K562 (cell line): ENCODE results near the gene MED19. TPM values are rescaled to one million over a fixed set of nuclear protein-coding genes. Genes with fewer than 3 reads are reported as not detected.

Source experiments
- ATAC-seq: fragments of 200-7000 bp; cut with Tn5 transposase; 3 replicates; pipeline ENCODE4 v1.9.1; 2020; ENCODE audit warnings: moderate library complexity
- BruUV-seq: library from RNA; stranded (reverse); fragments of 400-500 nt; replicated peaks from 2 replicates; lab custom pipeline; 2021; lab: Mats Ljungman, UMichigan
- CTCF ChIA-PET: fragments of 300-600 bp; formaldehyde crosslinking; extraction: SDS; loops from one replicate; lab custom pipeline; 2021; ENCODE audit warnings: low intra/inter-chr PET ratio; lab: Yijun Ruan, JAX
- POLR2A ChIA-PET: fragments of 300-600, 350-650 bp; sonication (Branson Sonifier 250); formaldehyde crosslinking; extraction: SDS; loops from one replicate; lab custom pipeline; 2021; ENCODE audit warnings: antibody characterized with exemption, inconsistent platforms; lab: Yijun Ruan, JAX
- DNase-seq, 4 experiments: peaks; one replicate each; pipeline versions ENCODE4 v3.0.0 to v3.0.0-alpha.2; 2011 to 2018; ENCODE audit warnings: low spot score in 3 of 4, mixed read lengths in 3 of 4; ENCODE audit errors: extremely low read depth in 1 of 4
- FAIRE-seq: peaks from 2 replicates; lab custom pipeline; 2011; peaks lifted over from hg19 to GRCh38; lab: Jason Lieb, UNC
- H2AFZ ChIP-seq: 2 replicates; pipeline ENCODE4 v1.6.0; 2011; ENCODE audit warnings: low read depth, low read length, control low read depth, inconsistent platforms
- H3K27ac ChIP-seq: fragments of 200-600 bp; 3 replicates; pipeline ENCODE4 v1.8.0; 2011; ENCODE audit warnings: low read depth, mild to moderate bottlenecking, control low read depth, inconsistent platforms, low read length, moderate library complexity, mixed read lengths; ENCODE audit errors: extremely low read depth
- H3K27me3 ChIP-seq, 2 experiments: fragments of 300-600 bp in 1 of 2; 2 replicates in 1 of 2; 3 replicates in 1 of 2; pipeline versions ENCODE4 v1.6.0 to v1.8.0; 2011; ENCODE audit warnings: inconsistent platforms in 2 of 2, low read length in 2 of 2, mild to moderate bottlenecking in 1 of 2, mixed read lengths in 1 of 2, moderate library complexity in 1 of 2; ENCODE audit not compliant: control insufficient read depth in 2 of 2, insufficient read depth in 2 of 2
- H3K36me3 ChIP-seq: fragments of 300-600 bp; 3 replicates; pipeline ENCODE4 v1.8.0; 2011; ENCODE audit warnings: mild to moderate bottlenecking, low read length, inconsistent platforms; ENCODE audit not compliant: control insufficient read depth, insufficient read depth
- H3K4me1 ChIP-seq, 2 experiments: fragments of 200-600 bp in 1 of 2; replicated peaks in 1 of 2; 2 replicates in 1 of 2; 3 replicates in 1 of 2; pipeline versions ENCODE4 v1.5.1 to v1.8.0; 2011; ENCODE audit warnings: inconsistent platforms in 2 of 2, low read length in 2 of 2, mild to moderate bottlenecking in 1 of 2, mixed read lengths in 1 of 2, moderate library complexity in 1 of 2; ENCODE audit not compliant: control insufficient read depth in 2 of 2, insufficient read depth in 2 of 2
- H3K4me2 ChIP-seq: 2 replicates; pipeline ENCODE4 v1.6.1; 2011; ENCODE audit warnings: low read length, control low read depth, inconsistent platforms, mixed read lengths; ENCODE audit not compliant: insufficient read depth
- H3K4me3 ChIP-seq: fragments of 200-600 bp; sonication (generic), shearing (Covaris generic); 2 replicates; pipeline ENCODE4 v1.5.1; 2016; ENCODE audit warnings: control low read depth, inconsistent platforms
- H3K79me2 ChIP-seq: fragments of 200-600 bp; 3 replicates; pipeline ENCODE4 v1.8.0; 2011; ENCODE audit warnings: low read length, inconsistent platforms; ENCODE audit not compliant: control insufficient read depth, insufficient read depth
- H3K9ac ChIP-seq, 2 experiments: 2 replicates each; pipeline versions ENCODE4 v1.6.0 to v1.6.1; 2011; ENCODE audit warnings: low read depth in 2 of 2, low read length in 2 of 2, control low read depth in 1 of 2, inconsistent platforms in 1 of 2, mild to moderate bottlenecking in 1 of 2, mixed read lengths in 1 of 2; ENCODE audit not compliant: insufficient read depth in 1 of 2
- H3K9me1 ChIP-seq: one replicate; pipeline ENCODE4 v1.6.0; 2011; ENCODE audit warnings: inconsistent platforms, mild to moderate bottlenecking, low read length, moderate library complexity; ENCODE audit not compliant: control insufficient read depth, insufficient read depth
- H3K9me3 ChIP-seq: replicated peaks from 2 replicates; pipeline ENCODE4 v1.5.1; 2011; ENCODE audit warnings: low read depth, low read length, inconsistent platforms; ENCODE audit not compliant: control insufficient read depth, insufficient read depth
- H4K20me1 ChIP-seq: replicated peaks from 2 replicates; pipeline ENCODE4 v1.6.1; 2011; ENCODE audit warnings: low read length, inconsistent platforms, mixed read lengths; ENCODE audit not compliant: control insufficient read depth, insufficient read depth
- EP300 ChIP-seq: IDR thresholded peaks from 2 replicates; pipeline ENCODE4 v1.6.1; 2012; ENCODE audit warnings: low read length, improper control_type of control experiment
- KDM1A ChIP-seq, 2 experiments: fragments of 450-650 bp; IDR thresholded peaks; 2 replicates each; pipeline ENCODE4 v1.6.1; 2016; ENCODE audit warnings: mild to moderate bottlenecking in 2 of 2
- KLF16 ChIP-seq: IDR thresholded peaks from 2 replicates; pipeline ENCODE4 v1.6.1; 2016; ENCODE audit warnings: antibody characterized with exemption
- PML ChIP-seq: IDR thresholded peaks from 2 replicates; pipeline ENCODE4 v1.6.1; 2012; ENCODE audit warnings: low read length, inconsistent platforms
- ZKSCAN1 ChIP-seq: fragments of 150-350 bp; IDR thresholded peaks from 2 replicates; pipeline ENCODE4 v1.6.1; 2016; ENCODE audit warnings: low read depth, low read length
- ZNF12 ChIP-seq: sonication (generic); formaldehyde crosslinking; IDR thresholded peaks from 2 replicates; pipeline ENCODE4 v1.4.0; 2020; ENCODE audit warnings: mild to moderate bottlenecking, missing genetic modification reagents
- WGBS: fragments of 100-300 bp; shearing (Covaris generic); methylation state at CpG from one replicate; pipeline ENCODE4 v1.1.6; 2016; ENCODE audit warnings: low coverage, mixed read lengths; ENCODE audit not compliant: insufficient coverage; ENCODE audit errors: missing lambda C conversion rate; 5-methylcytosine and 5-hydroxymethylcytosine counted together
- in situ Hi-C: fragments of 300-500 bp; cut with MboI; formaldehyde crosslinking; loops from 4 replicates; pipeline ENCODE4 v1.15.0; 2018; ENCODE audit warnings: inconsistent platforms, mixed read lengths
- intact Hi-C: fragments of 100-400 bp; cut with micrococcal nuclease; formaldehyde crosslinking; loops from 2 replicates; pipeline ENCODE4 v1.14.2; 2022
- polyA plus RNA-seq, 8 experiments: library from polyadenylated mRNA; depleted of rRNA in 4 of 8; stranded (reverse) in 5 of 8; unstranded in 3 of 8; fragments of >200 nt; fragmentation: Nextera tagmentation in 2 of 8; fragmentation: Illumina TruSeq in 1 of 8; extraction: Ambion mirVana in 2 of 8; extraction: Trizol in 1 of 8; gene quantifications; 2 replicates each; pipeline versions ENCODE4 v1.2.1 to v1.2.3, GENCODE V29; 2011 to 2014; ENCODE audit warnings: inconsistent platforms in 1 of 8, missing spikeins in 1 of 8
- total RNA-seq, 7 experiments: library from RNA; depleted of rRNA in 6 of 7; stranded (reverse); fragments of >200 nt in 6 of 7; fragmentation: Illumina TruSeq in 2 of 7; extraction: Trizol in 2 of 7; gene quantifications; 2 replicates each; pipeline versions ENCODE4 v1.2.1 to v1.2.3, GENCODE V29; 2011 to 2021; ENCODE audit warnings: low replicate concordance in 1 of 7
- TF ChIP-seq, protein P1 (sequence below): fragments of 250-450 bp; sonication (Bioruptor Pico); IDR thresholded peaks from 2 replicates; pipeline ENCODE4 v1.4.0; 2020; ENCODE audit warnings: mild to moderate bottlenecking

MED19 gene
- total and polyA plus RNA-seq, 9 of the 15 experiments (the other 6 are each of a cell fraction or from before 2014, with no cell fraction given), result 7.3 to 23.5 (median 15.0) TPM

GRCh38 chr11:57728829-57729228 is 16.8 kb upstream of the MED19 start:
- Histone ChIP-seq H3K4me3 (no peak overlapping the region), H3K79me2 (peaks cover 93% of the 10 kb centered on the region), H3K27me3 (no peaks in the 10 kb centered on the region), H3K4me1 (peaks cover 0 to 4% of the 10 kb centered on the region in 2 experiments; a peak in 4 of 5 replicates), H2AFZ (no peak overlapping the region), H3K9ac (peak overlapping the region in 1 of 2 experiments; percentile 6; a peak in 1 of 4 replicates), H3K27ac (peak overlapping the region; percentile 1; the same call in 1 of the 3 replicates), H3K9me3 (no peaks in the 10 kb centered on the region), H3K4me2 (no peak overlapping the region), H4K20me1 (no peaks in the 10 kb centered on the region), H3K36me3 (peaks cover 60% of the 10 kb centered on the region; the same call in 2 of the 3 replicates), H3K9me1 (no peaks in the 10 kb centered on the region)
- intact Hi-C loops (no loop called here), in situ Hi-C loops (no loop called here)
- DNase-seq, result no peak
- no peak for FAIRE-seq
- 62% methylated on average over 7 of the region's 7 CpGs for WGBS
- no peak for TF ChIP-seq KDM1A (IDR thresholded peaks at IDR 0.05)
- no peak for TF ChIP-seq ZNF12 (CRISPR knock-in tag)
- no peak for TF ChIP-seq PML
- TF ChIP-seq EP300, result no peak
- no peak for TF ChIP-seq KLF16
- TF ChIP-seq ZKSCAN1, result no peak
- TF ChIP-seq, protein P1, sequence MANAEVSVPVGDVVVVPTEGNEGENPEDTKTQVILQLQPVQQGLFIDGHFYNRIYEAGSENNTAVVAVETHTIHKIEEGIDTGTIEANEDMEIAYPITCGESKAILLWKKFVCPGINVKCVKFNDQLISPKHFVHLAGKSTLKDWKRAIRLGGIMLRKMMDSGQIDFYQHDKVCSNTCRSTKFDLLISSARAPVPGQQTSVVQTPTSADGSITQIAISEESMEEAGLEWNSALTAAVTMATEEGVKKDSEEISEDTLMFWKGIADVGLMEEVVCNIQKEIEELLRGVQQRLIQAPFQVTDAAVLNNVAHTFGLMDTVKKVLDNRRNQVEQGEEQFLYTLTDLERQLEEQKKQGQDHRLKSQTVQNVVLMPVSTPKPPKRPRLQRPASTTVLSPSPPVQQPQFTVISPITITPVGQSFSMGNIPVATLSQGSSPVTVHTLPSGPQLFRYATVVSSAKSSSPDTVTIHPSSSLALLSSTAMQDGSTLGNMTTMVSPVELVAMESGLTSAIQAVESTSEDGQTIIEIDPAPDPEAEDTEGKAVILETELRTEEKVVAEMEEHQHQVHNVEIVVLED (CRISPR knock-in tag), result no peak
- CTCF ChIA-PET, result no interaction called here
- POLR2A ChIA-PET, result interaction anchor here (0.7 to 8.4 kb wide), 4 partner anchors 8 to 104 kb away, joined by 3 to 53 read pairs (median 6); partner anchors contain the start of genes MED19, SELENOH and TMX2
- ATAC-seq, result peak; percentile 33; the same call in 2 of the 3 replicates
- no TSS peak for BruUV-seq
